ENCODE data around the gene SCNN1A.

DNA sequence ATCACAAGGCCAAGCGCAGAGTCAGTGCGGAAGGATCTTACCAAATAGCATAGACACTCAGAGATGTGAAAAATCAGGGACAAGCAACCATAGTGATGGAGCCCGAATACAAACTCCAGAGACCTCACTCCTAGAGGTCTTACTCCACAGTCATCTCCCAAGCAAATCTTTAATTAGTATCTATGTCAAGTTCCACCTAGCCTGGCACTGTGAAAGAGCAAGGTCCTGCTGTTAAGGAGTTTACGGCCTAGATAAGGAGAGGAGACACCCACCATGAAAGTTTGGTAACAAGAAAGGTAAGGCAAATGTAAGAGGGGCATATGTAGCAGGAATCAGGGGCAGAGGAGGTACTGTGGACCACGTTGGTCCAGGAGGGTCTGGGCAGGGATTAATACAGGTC is 72.3 kb downstream of the SCNN1A start:
- TF ChIP-seq, protein P1, sequence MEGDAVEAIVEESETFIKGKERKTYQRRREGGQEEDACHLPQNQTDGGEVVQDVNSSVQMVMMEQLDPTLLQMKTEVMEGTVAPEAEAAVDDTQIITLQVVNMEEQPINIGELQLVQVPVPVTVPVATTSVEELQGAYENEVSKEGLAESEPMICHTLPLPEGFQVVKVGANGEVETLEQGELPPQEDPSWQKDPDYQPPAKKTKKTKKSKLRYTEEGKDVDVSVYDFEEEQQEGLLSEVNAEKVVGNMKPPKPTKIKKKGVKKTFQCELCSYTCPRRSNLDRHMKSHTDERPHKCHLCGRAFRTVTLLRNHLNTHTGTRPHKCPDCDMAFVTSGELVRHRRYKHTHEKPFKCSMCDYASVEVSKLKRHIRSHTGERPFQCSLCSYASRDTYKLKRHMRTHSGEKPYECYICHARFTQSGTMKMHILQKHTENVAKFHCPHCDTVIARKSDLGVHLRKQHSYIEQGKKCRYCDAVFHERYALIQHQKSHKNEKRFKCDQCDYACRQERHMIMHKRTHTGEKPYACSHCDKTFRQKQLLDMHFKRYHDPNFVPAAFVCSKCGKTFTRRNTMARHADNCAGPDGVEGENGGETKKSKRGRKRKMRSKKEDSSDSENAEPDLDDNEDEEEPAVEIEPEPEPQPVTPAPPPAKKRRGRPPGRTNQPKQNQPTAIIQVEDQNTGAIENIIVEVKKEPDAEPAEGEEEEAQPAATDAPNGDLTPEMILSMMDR (IDR thresholded peaks at IDR 0.05) = no peak
- TF ChIP-seq POLR2A (IDR thresholded peaks at IDR 0.05) = no peak

Data from adrenal gland (tissue), 5 donors.